H9 (cell line): ENCODE results near the gene ZFAND3. TPM values are rescaled to one million over a fixed set of nuclear protein-coding genes. Genes with fewer than 3 reads are reported as not detected.

Experiments used
- DNase-seq: peaks from one replicate; pipeline ENCODE4 v3.0.0-alpha.2; 2017
- H2AFZ ChIP-seq: one replicate; pipeline ENCODE4 v1.6.1; 2013; ENCODE audit warnings: mild to moderate bottlenecking, low read length, control low read depth, moderate library complexity
- H2AK5ac ChIP-seq: 2 replicates; pipeline ENCODE4 v1.6.1; 2013; ENCODE audit warnings: low read length, control low read depth, mixed read lengths; ENCODE audit not compliant: insufficient read length
- H2BK120ac ChIP-seq: one replicate; pipeline ENCODE4 v1.6.1; 2013; ENCODE audit warnings: low read depth, mild to moderate bottlenecking, low read length, control low read depth, inconsistent platforms; ENCODE audit not compliant: poor library complexity, severe bottlenecking
- H2BK12ac ChIP-seq: 2 replicates; pipeline ENCODE4 v1.6.1; 2013; ENCODE audit warnings: low read length, control low read depth, mixed read lengths, low read depth; ENCODE audit not compliant: insufficient read length
- H2BK15ac ChIP-seq: 2 replicates; pipeline ENCODE4 v1.6.1; 2013; ENCODE audit warnings: low read depth, low read length, control low read depth
- H2BK20ac ChIP-seq: one replicate; pipeline ENCODE4 v1.6.1; 2013; ENCODE audit warnings: low read depth, mild to moderate bottlenecking, low read length, control low read depth, inconsistent platforms; ENCODE audit not compliant: poor library complexity, severe bottlenecking
- H2BK5ac ChIP-seq: 2 replicates; pipeline ENCODE4 v1.6.1; 2013; ENCODE audit warnings: low read length, control low read depth, mixed read lengths; ENCODE audit not compliant: insufficient read length
- H3K14ac ChIP-seq: 2 replicates; pipeline ENCODE4 v1.6.1; 2013; ENCODE audit warnings: low read length, control low read depth; ENCODE audit not compliant: insufficient read depth
- H3K18ac ChIP-seq: 2 replicates; pipeline ENCODE4 v1.6.1; 2013; ENCODE audit warnings: low read depth, mild to moderate bottlenecking, mixed read lengths, low read length, control low read depth; ENCODE audit not compliant: insufficient read length
- H3K23ac ChIP-seq: 2 replicates; pipeline ENCODE4 v1.6.1; 2013; ENCODE audit warnings: low read length, control low read depth, mixed read lengths, low read depth; ENCODE audit not compliant: insufficient read length
- H3K23me2 ChIP-seq: 2 replicates; pipeline ENCODE4 v1.6.1; 2013; ENCODE audit warnings: low read depth, mild to moderate bottlenecking, mixed read lengths, low read length, control low read depth; ENCODE audit not compliant: insufficient read length, poor library complexity, severe bottlenecking
- H3K27ac ChIP-seq: 2 replicates; pipeline ENCODE4 v1.5.1; 2013; ENCODE audit warnings: low read length, control low read depth, mixed read lengths, low read depth; ENCODE audit not compliant: insufficient read length
- H3K27me3 ChIP-seq: 2 replicates; pipeline ENCODE4 v1.6.1; 2013; ENCODE audit warnings: low read length, control low read depth, inconsistent platforms; ENCODE audit not compliant: insufficient read depth
- H3K4ac ChIP-seq: 2 replicates; pipeline ENCODE4 v1.6.1; 2013; ENCODE audit warnings: low read depth, mild to moderate bottlenecking, control low read depth, inconsistent platforms, low read length, moderate library complexity
- H3K4me1 ChIP-seq: 2 replicates; pipeline ENCODE4 v1.6.1; 2013; ENCODE audit warnings: low read length, control low read depth, inconsistent platforms; ENCODE audit not compliant: insufficient read depth
- H3K4me2 ChIP-seq: 2 replicates; pipeline ENCODE4 v1.6.1; 2013; ENCODE audit warnings: low read length, control low read depth, mixed read lengths; ENCODE audit not compliant: insufficient read length, insufficient read depth
- H3K56ac ChIP-seq: 2 replicates; pipeline ENCODE4 v1.6.1; 2013; ENCODE audit warnings: low read depth, mild to moderate bottlenecking, mixed read lengths, low read length, control low read depth; ENCODE audit not compliant: insufficient read length
- H3K79me1 ChIP-seq: 2 replicates; pipeline ENCODE4 v1.6.1; 2013; ENCODE audit warnings: low read depth, mild to moderate bottlenecking, moderate library complexity, low read length, control low read depth, inconsistent platforms; ENCODE audit not compliant: insufficient read depth, poor library complexity, severe bottlenecking
- H3K79me2 ChIP-seq: 2 replicates; pipeline ENCODE4 v1.6.1; 2013; ENCODE audit warnings: low read length, control low read depth, inconsistent platforms; ENCODE audit not compliant: insufficient read depth
- H3K9ac ChIP-seq: 2 replicates; pipeline ENCODE4 v1.6.1; 2013; ENCODE audit warnings: low read length, control low read depth, mixed read lengths; ENCODE audit not compliant: insufficient read length; ENCODE audit errors: extremely low read depth
- H3K9me3 ChIP-seq: one replicate; pipeline ENCODE4 v1.6.1; 2013; ENCODE audit warnings: low read depth, low read length, inconsistent platforms; ENCODE audit not compliant: control insufficient read depth
- H3T11ph ChIP-seq: one replicate; pipeline ENCODE4 v1.6.1; 2013; ENCODE audit warnings: mild to moderate bottlenecking, low read length, control low read depth, inconsistent platforms
- H4K20me1 ChIP-seq: one replicate; pipeline ENCODE4 v1.6.1; 2013; ENCODE audit not compliant: control insufficient read depth, insufficient read length, insufficient read depth
- H4K5ac ChIP-seq: 2 replicates; pipeline ENCODE4 v1.6.1; 2013; ENCODE audit warnings: low read depth, mild to moderate bottlenecking, mixed read lengths, low read length, control low read depth; ENCODE audit not compliant: insufficient read length
- H4K8ac ChIP-seq: replicated peaks from 2 replicates; pipeline ENCODE4 v1.6.1; 2013; ENCODE audit warnings: low read length, control low read depth, mixed read lengths, low read depth; ENCODE audit not compliant: insufficient read length
- H4K91ac ChIP-seq: 2 replicates; pipeline ENCODE4 v1.6.1; 2013; ENCODE audit warnings: low read depth, mild to moderate bottlenecking, moderate library complexity, mixed read lengths, low read length, control low read depth; ENCODE audit not compliant: insufficient read length
- H3K27ac Mint-ChIP-seq, 3 experiments: 2 replicates in 2 of 3; 3 replicates in 1 of 3; pipeline ENCODE4 v1.8.0; 2020 to 2021; ENCODE audit warnings: mixed read lengths in 3 of 3, mild to moderate bottlenecking in 1 of 3, moderate library complexity in 1 of 3
- H3K27me3 Mint-ChIP-seq: 2 replicates; pipeline ENCODE4 v1.8.0; 2021; ENCODE audit warnings: low read depth, mild to moderate bottlenecking, moderate library complexity, mixed read lengths
- H3K36me3 Mint-ChIP-seq, 3 experiments: 2 replicates in 2 of 3; 3 replicates in 1 of 3; pipeline ENCODE4 v1.8.0; 2020 to 2021; ENCODE audit warnings: low read depth in 3 of 3, mixed read lengths in 3 of 3; ENCODE audit not compliant: insufficient read depth in 1 of 3
- H3K4me1 Mint-ChIP-seq, 2 experiments: 2 replicates each; pipeline ENCODE4 v1.8.0; 2020; ENCODE audit warnings: mixed read lengths in 2 of 2
- H3K4me3 Mint-ChIP-seq, 2 experiments: 2 replicates in 1 of 2; 3 replicates in 1 of 2; pipeline ENCODE4 v1.8.0; 2020 to 2021; ENCODE audit warnings: mild to moderate bottlenecking in 2 of 2, mixed read lengths in 2 of 2, moderate library complexity in 1 of 2
- H3K9me3 Mint-ChIP-seq, 2 experiments: 2 replicates in 1 of 2; 3 replicates in 1 of 2; pipeline ENCODE4 v1.8.0; 2020; ENCODE audit warnings: mild to moderate bottlenecking in 2 of 2, mixed read lengths in 2 of 2, moderate library complexity in 1 of 2
- CTCF ChIP-seq: fragments of 200-600 bp; sonication (generic); conservative IDR thresholded peaks from 3 replicates; pipeline ENCODE4 v1.8.0; 2021; ENCODE audit warnings: antibody characterized with exemption, mild to moderate bottlenecking
- WGBS: extraction: QIAGEN DNeasy Blood & Tissue Kit; methylation state at CpG from one replicate; pipeline ENCODE4 v1.1.7; 2013; ENCODE audit warnings: missing lambda C conversion rate, low lambda C conversion rate, mixed read lengths; ENCODE audit not compliant: insufficient read length; ENCODE audit errors: extremely low coverage; 5-methylcytosine and 5-hydroxymethylcytosine counted together
- total RNA-seq: library from RNA; stranded (reverse); gene quantifications from 2 replicates; pipeline ENCODE4 v1.2.1, GENCODE V29; 2021

The ZFAND3 gene
- total RNA-seq, 1 experiment from 2014 or later = 57.7 TPM

- H3K27ac Mint-ChIP-seq = peak overlapping the region; percentile 28 to 58 (median 39); a peak in 4 of 7 replicates
- TF ChIP-seq CTCF = no peak
- DNase-seq = no peak
Measured at GRCh38 chr6:38150681-38151296, 331.3 kb downstream of the ZFAND3 start.

More at GRCh38 chr6:38150681-38151296, 331.3 kb downstream of the ZFAND3 start:
- Histone ChIP-seq H4K8ac (no peak overlapping the region), H2AK5ac (no peak overlapping the region), H3K27me3 (no peaks in the 10 kb centered on the region), H2BK20ac (no peak overlapping the region), H4K5ac (no peak overlapping the region), H3K23ac (no peak overlapping the region), H2AFZ (no peak overlapping the region), H3K4me1 (no peaks in the 10 kb centered on the region), H4K91ac (no peak overlapping the region), H2BK120ac (no peak overlapping the region), H3K79me2 (no peaks in the 10 kb centered on the region), H3K9ac (no peak overlapping the region), H2BK12ac (no peak overlapping the region), H3K14ac (no peak overlapping the region), H3K4ac (no peak overlapping the region), H3K27ac (no peak overlapping the region), H3T11ph (no peak overlapping the region), H3K79me1 (no peaks in the 10 kb centered on the region), H3K4me2 (no peak overlapping the region), H3K56ac (no peak overlapping the region), H3K18ac (no peak overlapping the region), H4K20me1 (no peaks in the 10 kb centered on the region), H3K23me2 (no peaks in the 10 kb centered on the region), H2BK15ac (no peak overlapping the region), H2BK5ac (no peak overlapping the region), H3K9me3 (no peaks in the 10 kb centered on the region)
- no CpG with 5 or more reads among the region's 11 CpGs for WGBS
- Mint-ChIP-seq H3K4me1 (peaks cover 23 to 43% of the 10 kb centered on the region in 2 experiments), H3K27me3 (no peaks in the 10 kb centered on the region), H3K36me3 (peaks cover 0 to 7% (median 0%) of the 10 kb centered on the region in 3 experiments; a peak in 2 of 7 replicates), H3K4me3 (no peak overlapping the region), H3K9me3 (no peaks in the 10 kb centered on the region)
